Lower lobe of right lung (tissue), 2 donors: ENCODE results near the gene TMIGD2. TPM values are rescaled to one million over a fixed set of nuclear protein-coding genes. Genes with fewer than 3 reads are reported as not detected.

Experiments
- ATAC-seq, 2 donors: fragments of 200-7000 bp; cut with Tn5 transposase; one replicate each; pipeline ENCODE4 v1.9.1; 2020 to 2022; ENCODE audit warnings: mild to moderate bottlenecking in 2 of 2, moderate library complexity in 2 of 2
- DNase-seq: peaks from one replicate; pipeline ENCODE4 v3.0.0-alpha.2; 2020
- H3K27ac ChIP-seq: fragments of 200-600 bp; one replicate; pipeline ENCODE4 v1.8.0; 2022
- H3K27me3 ChIP-seq: fragments of 200-600 bp; one replicate; pipeline ENCODE4 v1.8.0; 2022; ENCODE audit warnings: low read depth
- H3K36me3 ChIP-seq: fragments of 200-600 bp; one replicate; pipeline ENCODE4 v1.8.0; 2022; ENCODE audit warnings: mild to moderate bottlenecking
- H3K4me1 ChIP-seq: fragments of 200-600 bp; one replicate; pipeline ENCODE4 v1.8.0; 2022
- H3K4me3 ChIP-seq: fragments of 200-600 bp; one replicate; pipeline ENCODE4 v1.8.0; 2022; ENCODE audit warnings: mild to moderate bottlenecking
- H3K9me3 ChIP-seq: fragments of 200-600 bp; one replicate; pipeline ENCODE4 v1.8.0; 2022
- intact Hi-C: fragments of 100-400 bp; cut with DNase I; formaldehyde crosslinking; loops from one replicate; pipeline ENCODE4 v1.11.0; 2022
- total RNA-seq: library from RNA; stranded (reverse); fragmentation: NEBNext Ultra II Directional; extraction: Animal tissue kit (Norgen Biotek cat#: 25700); gene quantifications from one replicate; pipeline ENCODE4 v1.2.1, GENCODE V29; 2021
- TF ChIP-seq, protein P1 (sequence below): fragments of 200-600 bp; IDR thresholded peaks from one replicate; pipeline ENCODE4 v1.8.0; 2022; ENCODE audit warnings: antibody characterized with exemption, mild to moderate bottlenecking
- donor health status: DM: no; HTN: yes; CAD: no; lungs with severe emphysema.

The TMIGD2 gene
- total RNA-seq, 1 donor from 2014 or later = 1.7 TPM

DNA sequence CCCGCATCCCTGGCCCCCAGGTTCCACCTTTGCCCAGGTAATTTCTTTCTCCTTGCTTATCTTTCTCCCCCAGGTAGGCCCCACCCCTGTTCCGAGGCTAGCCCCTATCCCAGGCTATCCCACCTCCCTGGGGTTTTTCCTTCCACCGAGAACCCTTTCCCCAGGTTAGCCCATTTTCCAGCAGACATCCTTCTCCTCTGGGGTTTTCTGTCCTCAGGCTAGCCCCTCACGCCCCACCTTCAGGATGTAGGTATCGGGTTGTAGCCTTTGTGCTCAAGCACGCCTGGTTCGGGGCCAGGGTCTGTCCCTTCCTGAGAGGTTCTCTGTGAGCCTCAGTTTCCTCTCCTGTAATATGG lies 3.0 kb upstream of the TMIGD2 start:
- peaks cover 23% of the 10 kb centered on the region for H3K27me3 ChIP-seq
- no peaks in the 10 kb centered on the region for H3K36me3 ChIP-seq
- no peak overlapping the region for H3K4me3 ChIP-seq
- H3K27ac ChIP-seq = no peak overlapping the region
- TF ChIP-seq, protein P1, sequence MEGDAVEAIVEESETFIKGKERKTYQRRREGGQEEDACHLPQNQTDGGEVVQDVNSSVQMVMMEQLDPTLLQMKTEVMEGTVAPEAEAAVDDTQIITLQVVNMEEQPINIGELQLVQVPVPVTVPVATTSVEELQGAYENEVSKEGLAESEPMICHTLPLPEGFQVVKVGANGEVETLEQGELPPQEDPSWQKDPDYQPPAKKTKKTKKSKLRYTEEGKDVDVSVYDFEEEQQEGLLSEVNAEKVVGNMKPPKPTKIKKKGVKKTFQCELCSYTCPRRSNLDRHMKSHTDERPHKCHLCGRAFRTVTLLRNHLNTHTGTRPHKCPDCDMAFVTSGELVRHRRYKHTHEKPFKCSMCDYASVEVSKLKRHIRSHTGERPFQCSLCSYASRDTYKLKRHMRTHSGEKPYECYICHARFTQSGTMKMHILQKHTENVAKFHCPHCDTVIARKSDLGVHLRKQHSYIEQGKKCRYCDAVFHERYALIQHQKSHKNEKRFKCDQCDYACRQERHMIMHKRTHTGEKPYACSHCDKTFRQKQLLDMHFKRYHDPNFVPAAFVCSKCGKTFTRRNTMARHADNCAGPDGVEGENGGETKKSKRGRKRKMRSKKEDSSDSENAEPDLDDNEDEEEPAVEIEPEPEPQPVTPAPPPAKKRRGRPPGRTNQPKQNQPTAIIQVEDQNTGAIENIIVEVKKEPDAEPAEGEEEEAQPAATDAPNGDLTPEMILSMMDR = no peak
- ATAC-seq (no peak), DNase-seq (no peak)
- no peaks in the 10 kb centered on the region for H3K4me1 ChIP-seq
- H3K9me3 ChIP-seq = no peaks in the 10 kb centered on the region
- intact Hi-C loops = no loop called here

DNA sequence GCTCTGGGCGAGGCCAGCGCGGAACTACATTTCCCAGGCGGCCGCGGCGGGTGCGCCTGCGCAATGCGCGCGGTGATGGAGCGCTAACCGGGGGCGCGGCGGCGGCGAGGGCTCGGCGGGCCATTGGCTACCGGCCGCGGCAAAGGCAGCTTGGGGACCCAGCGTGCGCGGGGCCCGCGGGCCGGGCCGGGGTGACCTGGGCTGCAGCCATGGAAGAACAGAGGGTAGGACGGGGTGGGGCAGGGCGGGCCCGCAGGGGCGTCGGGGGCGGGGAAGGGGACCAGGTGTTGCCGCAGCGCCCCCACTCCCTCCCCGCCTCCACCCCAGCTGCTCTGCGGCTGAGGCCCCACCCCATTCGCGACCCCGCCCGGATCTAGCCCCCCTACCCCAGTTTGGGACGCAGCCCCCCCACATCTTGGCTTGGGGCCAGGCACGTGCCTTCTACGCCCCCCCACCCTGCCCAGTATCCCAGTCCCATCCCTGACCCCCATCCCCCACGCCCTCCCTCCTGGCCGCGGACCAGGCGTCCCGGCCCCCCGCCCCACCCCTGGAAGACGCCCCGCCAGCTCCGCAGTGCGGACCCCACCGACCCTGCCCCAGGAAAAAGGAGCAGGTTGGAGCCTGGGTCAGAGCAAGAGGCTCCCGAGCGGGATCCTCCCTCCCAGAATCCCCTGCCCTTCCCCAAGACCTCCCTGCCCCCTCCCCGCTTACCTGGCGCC lies 2.5 kb upstream of the TMIGD2 start, which contains the start of gene FSD1:
Gene FSD1, plus strand, starts transcription at position 61 of the 719 bp plus-strand sequence. Its CDS starts 149 bp downstream, at position 210.
- Histone ChIP-seq H3K9me3 (no peaks in the 10 kb centered on the region), H3K4me1 (no peaks in the 10 kb centered on the region), H3K27ac (no peak within 1 kb of the TSS), H3K27me3 (peaks cover 23% of the 10 kb centered on the region), H3K36me3 (no peaks in the 10 kb centered on the region), H3K4me3 (no peak within 1 kb of the TSS)
- no peak for ATAC-seq
- intact Hi-C loops = no loop called here
- no peak for DNase-seq
- TF ChIP-seq, protein P1 = no peak

DNA sequence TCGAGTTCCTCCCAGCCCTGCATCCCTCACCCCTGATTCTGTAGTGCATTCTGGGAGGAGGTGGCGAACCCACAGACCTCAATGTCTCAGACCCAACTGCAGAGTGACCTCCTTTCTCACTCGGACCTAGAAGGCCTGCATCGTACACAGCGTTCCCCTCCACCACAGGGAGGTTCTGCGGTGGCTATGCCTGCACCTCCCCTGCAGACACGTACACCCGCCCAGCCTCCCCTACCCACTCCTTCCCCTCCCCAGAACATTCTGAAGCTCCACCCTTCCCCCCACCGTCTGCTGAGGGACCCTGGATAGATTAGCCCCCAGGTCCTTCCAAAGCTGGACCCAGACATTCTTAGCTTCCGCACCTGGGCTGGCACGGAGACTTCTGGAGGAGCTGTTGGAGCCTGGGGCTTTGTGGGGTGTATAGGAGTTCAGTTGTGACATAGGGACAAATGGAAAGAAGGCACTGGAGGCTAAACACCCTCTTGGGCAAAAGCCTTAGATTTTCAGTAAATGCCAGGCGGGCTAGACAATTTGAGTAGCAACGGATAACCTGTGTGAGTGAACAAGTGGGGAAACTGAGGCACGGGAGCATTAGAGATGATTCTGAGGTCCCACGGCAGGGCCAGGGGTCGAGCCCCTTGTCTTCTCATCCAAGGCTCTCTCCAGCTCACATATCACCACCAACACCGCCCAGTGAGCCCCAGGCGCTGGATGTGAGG lies 1.8 kb upstream of the TMIGD2 start:
- H3K4me3 ChIP-seq = no peak overlapping the region
- intact Hi-C loops = no loop called here
- no peaks in the 10 kb centered on the region for H3K9me3 ChIP-seq
- H3K4me1 ChIP-seq = no peaks in the 10 kb centered on the region
- ATAC-seq (no peak), DNase-seq (no peak)
- TF ChIP-seq, protein P1 = no peak
- peaks cover 23% of the 10 kb centered on the region for H3K27me3 ChIP-seq
- H3K27ac ChIP-seq = no peak overlapping the region
- no peaks in the 10 kb centered on the region for H3K36me3 ChIP-seq

DNA sequence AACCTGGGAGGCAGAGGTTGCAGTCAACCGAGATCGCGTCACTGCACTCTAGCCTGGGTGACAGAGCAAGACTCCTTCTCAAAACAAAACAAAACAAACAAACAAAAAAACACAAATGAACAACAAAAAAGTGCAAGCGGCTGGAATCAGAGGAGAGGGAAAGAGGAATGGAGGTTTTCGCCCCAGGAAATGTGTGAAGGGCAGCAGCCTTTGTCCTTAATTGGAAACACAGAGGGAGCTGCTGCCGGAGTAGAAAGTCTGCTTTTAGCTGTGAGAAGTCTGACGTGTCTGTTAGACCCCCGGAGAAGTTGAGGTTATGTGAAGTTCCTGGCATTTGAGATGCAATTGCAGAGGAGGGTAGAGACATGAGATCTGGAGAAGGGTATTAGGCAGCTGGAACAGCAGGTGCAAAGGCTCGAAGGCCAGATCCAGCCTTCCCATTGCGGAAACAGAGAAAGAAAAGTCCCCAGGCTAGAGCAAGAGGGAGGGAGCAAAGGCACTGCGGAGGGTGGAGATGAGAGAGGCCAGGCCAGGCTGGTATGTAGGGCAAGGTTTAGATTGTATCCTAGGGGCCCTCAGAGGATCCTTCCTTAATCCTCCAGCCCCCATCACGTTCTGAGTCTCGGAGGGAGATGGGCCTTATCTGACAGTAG lies 473 bp downstream of the TMIGD2 start:
- intact Hi-C loops = no loop called here
- TF ChIP-seq, protein P1 = no peak
- Histone ChIP-seq H3K36me3 (no peaks in the 10 kb centered on the region), H3K27me3 (peaks cover 27% of the 10 kb centered on the region), H3K9me3 (no peaks in the 10 kb centered on the region), H3K27ac (no peak overlapping the region), H3K4me3 (no peak overlapping the region), H3K4me1 (no peaks in the 10 kb centered on the region)
- ATAC-seq = no peak
- no peak for DNase-seq

DNA sequence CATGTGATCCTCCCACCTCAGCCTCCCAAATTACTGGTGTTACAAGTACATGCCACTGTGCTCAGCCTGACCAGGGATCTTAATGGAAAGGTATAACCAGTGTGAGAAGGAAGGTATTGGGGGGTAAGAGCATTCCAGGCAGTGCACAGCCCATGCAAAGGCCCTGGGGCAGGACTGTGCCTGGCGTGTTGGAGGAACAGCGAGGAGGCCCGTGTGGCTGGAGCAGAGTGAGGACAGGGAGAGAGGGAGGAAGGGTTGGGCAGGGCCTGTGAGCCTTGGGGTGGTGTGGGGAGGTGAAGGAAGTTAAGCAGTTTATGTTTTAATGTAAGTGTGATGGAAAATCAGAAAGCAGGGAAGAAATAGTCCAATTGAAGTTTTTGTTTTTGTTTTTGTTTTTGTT lies 1.6 kb downstream of the TMIGD2 start:
- no peak for DNase-seq
- H3K4me3 ChIP-seq = no peak overlapping the region
- ATAC-seq = no peak
- intact Hi-C loops = no loop called here
- no peaks in the 10 kb centered on the region for H3K4me1 ChIP-seq
- no peaks in the 10 kb centered on the region for H3K36me3 ChIP-seq
- H3K9me3 ChIP-seq = no peaks in the 10 kb centered on the region
- H3K27me3 ChIP-seq = peaks cover 36% of the 10 kb centered on the region
- TF ChIP-seq, protein P1 = no peak
- H3K27ac ChIP-seq = no peak overlapping the region
